GM21515 (cell line): ENCODE measurements around the gene WIPI1.
"Not testable (repeated sequence)": the region's sequence is repeated elsewhere in the genome, so short reads cannot be mapped to it uniquely, and the experiment has no call there.

Source experiments
- ATAC-seq: cut with Tn5 transposase; IDR thresholded peaks from one replicate; pipeline ENCODE4 v1.9.1; 2021; ENCODE audit not compliant: unreplicated experiment

Gene WIPI1, protein sequence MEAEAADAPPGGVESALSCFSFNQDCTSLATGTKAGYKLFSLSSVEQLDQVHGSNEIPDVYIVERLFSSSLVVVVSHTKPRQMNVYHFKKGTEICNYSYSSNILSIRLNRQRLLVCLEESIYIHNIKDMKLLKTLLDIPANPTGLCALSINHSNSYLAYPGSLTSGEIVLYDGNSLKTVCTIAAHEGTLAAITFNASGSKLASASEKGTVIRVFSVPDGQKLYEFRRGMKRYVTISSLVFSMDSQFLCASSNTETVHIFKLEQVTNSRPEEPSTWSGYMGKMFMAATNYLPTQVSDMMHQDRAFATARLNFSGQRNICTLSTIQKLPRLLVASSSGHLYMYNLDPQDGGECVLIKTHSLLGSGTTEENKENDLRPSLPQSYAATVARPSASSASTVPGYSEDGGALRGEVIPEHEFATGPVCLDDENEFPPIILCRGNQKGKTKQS

DNA sequence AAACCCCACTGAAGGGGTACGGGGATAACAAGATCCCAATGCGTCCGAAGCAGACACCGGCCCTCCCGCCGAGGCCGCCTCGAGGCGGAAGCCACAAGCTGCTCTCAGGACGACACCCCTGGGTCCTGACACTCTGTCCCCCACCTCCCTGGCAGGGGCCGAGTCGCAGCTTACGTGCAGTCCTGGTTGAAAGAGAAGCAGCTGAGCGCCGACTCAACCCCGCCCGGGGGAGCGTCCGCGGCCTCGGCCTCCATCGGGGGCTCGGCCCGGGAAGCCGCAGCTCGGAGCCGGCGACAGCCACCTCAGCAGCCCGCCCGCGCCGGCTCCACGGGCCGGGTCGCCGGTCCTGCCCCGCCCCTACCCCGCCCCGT lies at the start of gene WIPI1:
Gene WIPI1 (minus strand): TSS at position 329 of the 371 bp plus-strand sequence. CDS start 75 bp downstream, at position 254.
- peak; percentile 34 for ATAC-seq

DNA sequence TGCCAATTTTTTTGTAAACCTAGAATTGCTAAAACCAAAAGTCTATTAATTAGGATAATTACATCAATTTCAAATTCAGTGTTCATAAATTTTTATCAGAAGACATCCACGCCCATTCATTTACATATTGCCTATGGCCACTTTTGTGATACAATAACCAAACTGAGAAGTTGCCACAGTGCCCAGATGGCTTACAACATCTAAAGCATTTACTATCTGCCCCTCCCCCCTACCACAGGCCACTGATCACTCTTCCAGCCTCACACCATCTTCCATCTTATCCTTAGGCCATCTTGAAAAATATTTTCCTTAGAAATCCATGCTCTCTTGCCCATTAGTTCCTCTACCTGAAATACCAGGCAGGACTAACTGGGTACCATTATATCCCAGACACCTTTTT lies 48.7 kb upstream of the WIPI1 start:
- no peak for ATAC-seq

DNA sequence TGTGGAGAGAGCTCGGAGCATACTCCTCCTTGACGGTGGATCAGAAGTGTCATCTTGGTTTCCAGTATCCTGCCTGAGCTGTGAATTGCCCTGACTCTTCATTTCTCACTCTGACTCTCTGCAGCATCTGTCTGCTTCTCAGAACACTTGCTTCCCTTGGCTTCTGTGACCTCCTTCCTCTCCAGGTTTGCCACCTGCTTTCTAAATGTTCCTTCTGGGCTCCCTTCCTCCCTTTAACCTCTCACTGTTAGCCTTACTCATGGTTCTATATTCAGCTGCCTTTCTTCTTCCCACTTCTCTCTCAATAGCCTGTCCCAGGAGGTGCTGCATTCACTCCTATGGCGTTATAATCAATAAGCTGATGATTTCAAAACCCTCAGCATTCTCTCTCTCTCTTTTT lies 43.8 kb upstream of the WIPI1 start:
- ATAC-seq, result no peak

DNA sequence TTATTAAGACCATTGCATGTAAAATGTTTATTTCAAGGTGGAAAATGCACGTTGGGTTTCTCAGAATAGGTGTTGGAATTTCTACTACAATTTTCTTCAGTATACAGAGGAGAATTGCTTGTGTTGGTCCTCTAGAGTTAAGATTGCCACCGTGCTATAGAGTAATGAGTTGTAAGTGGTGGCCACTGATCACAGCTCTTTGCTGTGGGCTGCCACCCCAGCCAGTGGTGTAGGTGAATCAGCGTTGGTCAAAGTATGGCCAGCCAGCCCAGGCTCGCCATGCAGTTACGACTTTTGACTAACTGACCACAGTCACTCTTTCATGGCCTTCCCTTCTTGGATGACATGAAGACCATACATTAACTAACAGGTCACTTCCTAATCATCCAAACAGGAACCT lies 42.3 kb upstream of the WIPI1 start:
- no peak for ATAC-seq

DNA sequence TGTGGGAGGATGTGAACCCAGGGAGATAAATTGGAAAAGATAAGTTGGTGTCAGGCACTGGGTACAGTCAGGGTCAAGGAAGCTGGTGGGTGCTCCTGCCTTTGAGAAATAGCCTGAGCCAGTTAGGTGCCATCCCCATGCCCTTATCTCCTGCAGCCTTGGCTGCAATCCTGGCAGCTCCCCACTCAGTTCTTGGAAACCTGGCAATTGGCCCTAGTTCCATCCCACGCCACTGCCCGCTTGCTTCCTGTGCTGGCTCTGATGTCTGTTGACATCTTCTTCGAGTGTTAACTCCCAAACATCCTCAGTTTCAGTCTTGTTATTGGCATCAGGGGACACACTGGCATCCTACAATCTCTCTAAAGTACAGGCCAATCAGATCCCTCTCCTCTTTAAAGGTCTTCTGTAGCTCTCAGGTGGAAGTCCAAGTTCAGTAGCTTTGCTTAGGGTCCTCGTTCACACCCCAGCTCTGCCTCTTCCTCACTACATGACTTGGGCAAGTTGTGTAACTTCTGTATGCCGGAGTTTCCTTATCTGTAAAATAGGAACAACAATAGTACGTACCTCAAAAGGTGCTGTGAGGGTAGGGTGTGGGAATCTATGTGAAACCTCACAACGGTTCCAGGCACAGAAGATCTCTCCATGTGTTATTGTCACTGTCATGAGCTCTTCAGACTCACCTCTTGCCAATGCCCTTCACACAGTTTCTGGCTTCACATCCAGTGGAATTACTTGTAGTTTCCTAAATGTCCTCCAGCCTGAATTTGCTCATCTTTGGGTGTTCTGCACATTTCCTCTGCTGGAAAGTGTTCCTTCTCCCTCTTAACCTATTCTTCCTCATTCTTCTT lies 41.4 kb upstream of the WIPI1 start:
- peak; percentile 26 for ATAC-seq

DNA sequence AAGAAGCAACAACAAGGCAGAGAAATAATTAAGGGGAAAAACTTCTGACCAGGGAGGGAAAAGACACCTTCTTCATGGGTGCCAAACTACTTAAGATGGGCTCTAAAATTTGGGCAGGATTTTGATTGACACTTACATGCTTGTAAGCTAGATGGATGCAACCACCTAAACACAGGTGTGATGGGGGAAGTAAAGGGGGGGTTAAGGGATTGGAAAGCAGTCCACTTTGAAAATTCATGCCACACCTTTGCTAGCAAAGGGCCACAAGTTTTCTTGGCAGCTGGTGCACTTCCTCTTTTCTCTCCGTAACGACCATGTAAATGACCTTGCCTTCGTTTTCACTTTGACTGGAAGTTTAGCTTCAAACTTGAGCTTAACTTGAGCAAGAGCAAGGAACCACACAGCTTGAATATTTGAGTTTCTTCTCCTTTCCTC lies 40.6 kb upstream of the WIPI1 start:
- ATAC-seq, result peak; percentile 92

DNA sequence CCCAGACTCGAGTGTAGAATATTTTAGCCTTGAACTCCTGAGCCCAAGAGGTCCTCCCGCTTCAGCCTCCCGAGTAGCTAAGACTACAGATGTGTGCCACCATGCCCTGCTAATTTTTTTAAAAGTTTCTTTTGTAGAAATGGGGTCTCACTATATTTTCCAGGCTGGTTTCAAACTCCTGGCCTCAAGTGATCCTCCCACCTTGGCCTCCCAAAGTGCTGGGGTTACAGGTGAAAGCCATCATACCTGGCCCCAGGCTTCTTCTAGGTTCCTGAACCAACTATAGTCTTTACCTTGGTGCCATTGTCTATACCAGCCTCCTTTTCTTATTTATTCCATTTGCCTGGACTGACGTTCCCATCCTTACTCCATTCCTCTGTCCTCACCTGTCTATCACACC lies 37.8 kb upstream of the WIPI1 start:
- no peak for ATAC-seq

DNA sequence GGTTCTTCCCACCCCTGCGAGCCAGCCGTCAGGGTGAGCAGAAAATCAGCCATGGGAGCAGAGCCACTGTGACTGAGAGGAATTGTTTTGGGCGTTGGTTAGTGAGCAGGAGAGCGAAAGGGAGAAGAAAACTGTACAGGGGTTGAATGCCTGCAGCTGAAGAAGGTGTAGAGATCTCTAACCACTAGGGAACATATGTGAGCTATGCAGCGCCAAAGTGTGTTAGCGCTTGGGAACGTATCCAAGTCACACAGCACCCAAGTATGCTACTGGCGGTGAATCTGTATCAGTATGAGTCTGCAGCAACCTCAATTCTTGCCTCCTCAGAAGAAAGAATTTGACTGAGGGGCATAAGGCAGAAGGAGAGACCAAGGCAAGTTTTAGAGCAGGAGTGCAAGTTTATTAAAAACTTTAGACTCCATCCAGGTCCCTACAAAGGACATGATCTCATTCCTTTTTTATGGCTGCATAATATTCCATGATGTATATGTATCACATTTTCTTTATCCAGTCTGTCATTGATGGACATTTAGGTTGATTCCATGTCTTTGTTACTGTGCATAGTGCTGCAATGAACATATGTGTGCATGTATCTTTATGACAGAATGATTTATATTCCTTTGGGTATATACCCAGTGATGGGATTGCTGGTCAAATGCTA lies 35.2 kb upstream of the WIPI1 start:
- ATAC-seq, result not testable (repeated sequence)

DNA sequence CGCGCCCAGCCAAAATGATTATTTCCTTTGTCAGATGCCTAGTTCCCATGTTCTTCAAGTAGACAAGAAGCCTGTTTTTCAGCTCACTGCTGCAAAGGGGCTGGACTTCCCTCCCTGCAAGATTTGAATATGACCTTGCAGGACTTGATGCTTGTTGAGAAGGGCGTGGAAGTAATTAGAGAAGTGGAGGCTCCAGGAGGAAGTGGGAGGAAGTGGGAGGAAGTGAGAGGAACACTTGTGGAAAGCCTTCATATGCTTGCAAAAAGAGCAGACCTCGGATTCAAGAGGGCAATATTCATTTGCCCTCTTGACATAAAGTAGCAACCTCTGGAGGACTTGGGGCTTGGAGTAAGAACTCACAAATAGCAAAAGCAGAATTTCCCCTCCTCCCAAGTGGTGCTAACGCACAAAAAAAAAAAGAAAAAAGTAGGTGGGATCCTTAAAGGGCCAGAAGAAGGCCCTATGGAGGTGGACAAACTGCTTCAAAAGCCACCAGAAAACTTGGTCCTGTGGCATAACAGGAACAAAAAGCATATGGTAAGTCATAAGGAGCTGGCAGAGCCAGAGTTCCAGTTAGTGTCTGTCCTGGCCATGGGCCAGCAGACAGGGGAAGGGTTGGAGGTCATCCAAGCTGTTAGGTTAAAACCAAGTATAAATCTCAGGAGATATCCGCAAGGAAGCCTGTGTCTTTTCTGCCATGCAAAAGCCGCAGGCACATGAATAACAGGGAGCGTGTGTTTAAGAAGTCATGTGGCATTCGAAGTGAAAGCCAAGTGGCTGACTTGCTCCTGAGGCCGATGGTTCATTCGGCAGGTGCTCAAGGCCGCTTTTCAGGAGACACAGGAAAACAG lies 34.3 kb upstream of the WIPI1 start:
- ATAC-seq, result peak; percentile 62

DNA sequence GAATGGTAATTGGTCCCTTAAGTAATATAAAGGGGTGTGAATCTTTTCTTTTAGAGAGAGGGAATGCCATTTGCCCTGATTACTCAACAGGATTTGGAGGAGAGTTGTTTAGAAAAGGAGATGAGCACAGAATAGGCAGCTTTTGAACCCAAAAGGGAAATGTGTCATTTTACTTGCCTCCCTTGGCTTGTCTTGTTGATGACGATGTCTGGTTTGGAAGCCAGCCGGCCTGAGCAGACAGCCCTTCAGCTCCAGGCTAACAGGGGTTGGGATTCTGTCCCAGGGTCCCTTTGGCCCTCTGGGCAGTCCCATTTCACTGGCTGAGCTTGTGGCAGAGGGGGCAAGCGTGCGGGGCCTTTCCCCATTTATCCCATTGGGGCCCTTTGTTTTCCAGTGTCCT lies 32.6 kb upstream of the WIPI1 start:
- ATAC-seq, result no peak

DNA sequence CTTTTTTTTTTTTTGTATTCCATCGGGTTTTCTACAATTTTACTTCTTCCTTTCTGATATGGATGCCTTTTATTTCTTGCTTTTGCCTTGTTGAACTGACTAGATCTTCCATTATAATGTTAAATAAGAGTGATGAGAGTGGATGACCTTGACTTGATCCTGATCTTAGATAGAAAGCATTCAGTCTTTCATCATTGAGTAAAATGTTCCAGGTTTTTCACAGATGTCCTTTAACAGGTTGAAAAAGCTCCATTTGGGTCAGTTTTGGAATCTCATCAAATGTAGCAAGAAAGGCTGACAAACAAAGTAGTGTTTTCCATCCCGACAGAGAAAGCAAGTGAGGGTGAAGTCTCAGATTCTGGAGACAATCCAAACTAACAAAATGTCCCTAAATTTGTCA lies 27.2 kb upstream of the WIPI1 start:
- no peak for ATAC-seq

DNA sequence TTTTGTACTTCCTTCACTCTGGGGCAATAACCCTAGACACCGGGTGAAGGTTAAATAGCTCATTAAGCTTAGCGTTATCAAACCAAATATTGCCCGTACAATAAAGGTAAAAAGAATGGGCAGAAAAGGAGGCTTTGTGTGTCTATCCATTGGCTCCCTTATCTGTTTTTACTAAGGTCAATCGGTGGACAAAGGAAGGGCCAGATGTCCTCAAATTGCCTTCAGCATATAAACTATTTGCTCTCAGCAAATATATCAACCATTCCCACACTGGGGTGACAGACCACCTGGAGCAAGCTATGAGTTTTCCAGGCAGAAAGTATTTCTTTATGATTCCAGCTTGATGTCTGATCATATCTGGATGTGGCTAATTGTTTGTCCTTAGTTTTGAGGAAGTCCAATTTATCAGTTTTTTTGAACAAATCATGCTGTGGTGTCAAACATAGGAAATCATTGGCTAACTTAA lies 25.3 kb upstream of the WIPI1 start:
- ATAC-seq, result no peak

DNA sequence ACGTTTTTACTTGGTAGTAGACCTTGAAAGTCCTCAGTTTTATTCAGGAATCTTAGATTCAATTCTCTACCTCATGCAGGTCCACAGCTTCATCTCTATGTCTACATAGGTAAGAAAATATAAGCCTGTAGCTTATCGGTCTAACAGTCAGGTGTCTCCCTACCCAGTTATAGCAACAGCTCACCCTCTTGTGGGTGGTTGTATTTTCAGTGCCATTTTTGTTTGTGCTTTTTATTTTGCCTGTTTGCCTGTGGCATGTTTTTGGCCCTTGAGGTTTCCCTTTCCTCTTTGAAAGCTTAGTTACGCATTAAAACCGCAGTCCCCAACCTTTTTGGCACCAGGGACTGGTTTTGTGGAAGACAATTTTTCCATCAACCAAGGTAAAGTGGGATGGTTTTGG lies 23.6 kb upstream of the WIPI1 start:
- no peak for ATAC-seq

DNA sequence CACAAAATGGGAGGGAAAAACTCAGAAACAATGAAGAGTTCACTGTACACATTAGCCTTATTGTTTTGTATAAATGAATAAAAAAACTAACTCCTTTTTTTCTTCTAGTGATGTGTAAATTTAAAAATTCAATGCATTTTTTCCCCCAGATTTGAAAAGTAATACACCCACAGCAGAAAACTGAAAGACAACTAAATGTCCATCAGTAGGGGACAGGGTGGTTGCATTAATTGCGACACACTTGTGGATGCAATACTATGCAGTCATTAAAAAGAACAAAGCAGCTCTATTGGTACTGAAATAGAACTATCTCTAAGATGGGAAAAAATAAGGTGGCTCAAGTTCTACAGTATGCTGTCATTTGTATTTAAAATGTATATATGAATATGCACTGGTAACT lies 13.7 kb upstream of the WIPI1 start:
- no peak for ATAC-seq

DNA sequence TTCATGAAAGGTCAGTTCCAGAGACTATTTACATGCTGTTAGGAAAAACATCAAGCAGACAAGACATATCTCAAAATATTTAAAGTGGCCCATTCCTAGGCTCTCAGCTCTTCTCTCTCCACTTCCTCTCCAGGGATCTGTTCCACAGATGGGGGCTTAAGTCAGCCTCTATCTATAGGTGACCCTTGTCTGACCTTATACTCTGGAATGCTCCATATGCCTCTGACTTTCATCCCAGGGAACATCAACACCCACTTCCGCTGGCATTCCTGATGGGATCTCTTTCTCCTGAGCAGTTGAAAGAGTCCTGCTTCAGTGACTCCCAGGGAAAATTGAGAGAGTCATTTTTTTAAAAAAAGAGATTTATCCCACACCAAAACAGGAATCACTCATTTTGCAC lies 11.5 kb upstream of the WIPI1 start:
- ATAC-seq, result no peak

DNA sequence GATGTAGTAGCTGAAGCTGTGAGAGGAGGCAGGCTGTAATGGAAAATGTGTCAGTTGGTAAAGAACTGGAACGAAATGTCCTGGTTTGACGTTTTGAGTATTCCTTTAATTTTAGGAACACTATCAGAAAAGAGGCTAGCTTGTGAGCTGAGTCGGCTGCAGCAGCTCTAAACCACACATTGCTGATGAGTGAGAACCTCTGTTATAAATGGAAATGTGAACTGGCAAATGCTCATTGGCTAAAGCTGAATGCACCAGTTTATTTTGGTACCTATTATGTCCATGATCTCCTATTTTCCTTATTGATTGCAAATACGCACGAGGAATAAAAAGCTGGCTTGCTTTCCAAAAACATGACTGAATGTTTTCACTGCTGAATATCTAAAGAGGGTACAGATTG lies 11.0 kb upstream of the WIPI1 start:
- no peak for ATAC-seq

DNA sequence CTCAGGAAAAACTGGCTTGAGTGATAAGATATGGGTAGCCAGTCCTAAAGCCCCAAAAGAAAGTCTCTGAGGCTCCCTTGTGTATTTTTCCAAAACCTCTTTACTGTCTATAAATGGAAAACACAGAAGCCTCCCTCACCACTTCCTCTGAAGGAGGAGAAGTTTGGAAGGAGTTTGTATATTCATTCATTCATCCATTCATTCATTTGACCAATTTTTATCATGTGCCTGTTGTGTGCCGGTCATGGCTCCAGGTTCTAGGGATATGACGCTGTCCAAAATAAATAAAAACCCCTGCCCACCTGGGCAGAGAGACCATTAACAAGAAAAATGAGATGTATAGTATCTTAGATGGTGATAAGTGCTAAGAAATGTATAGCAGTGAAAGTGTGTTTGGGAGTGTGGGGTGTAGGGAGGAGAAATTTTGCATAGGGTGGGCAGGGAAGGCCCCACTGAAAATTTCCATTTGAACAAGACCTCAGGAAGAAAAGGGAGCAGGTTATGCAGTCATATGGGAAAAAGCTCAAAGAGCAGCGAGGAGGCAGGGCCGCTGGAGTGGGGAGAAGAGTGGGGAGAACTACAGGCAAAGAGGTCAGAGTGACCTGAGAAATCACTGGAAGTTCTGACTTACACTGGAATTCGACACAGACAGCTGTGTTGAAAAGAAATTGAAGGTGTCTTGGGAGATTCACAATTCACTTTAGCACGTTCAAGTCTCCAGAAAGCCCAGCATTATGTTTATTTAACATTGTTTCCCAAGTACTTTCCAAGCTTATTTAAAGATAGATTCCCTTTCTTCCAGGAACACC lies 6.1 kb upstream of the WIPI1 start:
- ATAC-seq, result no peak

DNA sequence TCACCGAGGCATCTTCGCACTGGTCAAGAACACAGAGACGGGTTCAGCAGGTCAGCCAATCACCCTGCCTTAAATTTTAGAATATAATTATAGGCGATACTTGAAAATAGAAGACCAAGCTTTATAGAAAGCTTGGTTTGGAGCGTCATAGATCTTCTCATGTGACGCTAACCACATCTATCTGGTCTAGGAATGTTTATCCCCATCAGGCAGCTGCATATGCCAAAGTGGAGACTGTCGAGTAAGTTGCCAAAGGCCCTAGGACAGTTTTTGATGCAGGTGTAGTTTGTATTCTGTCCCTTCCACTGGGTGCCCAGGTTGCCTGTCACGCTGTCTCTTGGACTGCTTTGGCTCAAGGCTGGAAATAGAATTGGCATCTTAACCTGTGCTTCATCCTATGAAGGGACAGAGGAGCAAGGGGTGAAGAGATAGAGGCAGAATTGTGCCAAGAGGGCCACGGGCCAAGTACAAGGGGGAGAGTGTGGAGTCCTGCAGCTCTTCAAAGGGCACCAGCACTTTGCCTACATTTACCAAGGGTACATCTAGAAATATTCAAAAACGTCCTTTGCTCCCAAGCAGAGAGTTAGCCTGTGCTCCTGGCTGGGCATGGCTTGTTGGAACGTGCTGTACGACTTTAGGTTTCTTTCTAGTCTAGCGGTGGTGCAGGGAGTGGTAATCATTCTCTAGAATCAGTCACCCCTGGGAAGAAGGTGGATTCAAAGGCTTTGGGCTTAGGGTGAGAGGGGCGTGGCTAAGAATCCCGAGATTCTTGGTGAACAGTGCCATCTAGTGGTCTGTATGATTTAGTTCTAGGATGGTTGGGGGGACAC lies 5.3 kb upstream of the WIPI1 start:
- ATAC-seq, result no peak

DNA sequence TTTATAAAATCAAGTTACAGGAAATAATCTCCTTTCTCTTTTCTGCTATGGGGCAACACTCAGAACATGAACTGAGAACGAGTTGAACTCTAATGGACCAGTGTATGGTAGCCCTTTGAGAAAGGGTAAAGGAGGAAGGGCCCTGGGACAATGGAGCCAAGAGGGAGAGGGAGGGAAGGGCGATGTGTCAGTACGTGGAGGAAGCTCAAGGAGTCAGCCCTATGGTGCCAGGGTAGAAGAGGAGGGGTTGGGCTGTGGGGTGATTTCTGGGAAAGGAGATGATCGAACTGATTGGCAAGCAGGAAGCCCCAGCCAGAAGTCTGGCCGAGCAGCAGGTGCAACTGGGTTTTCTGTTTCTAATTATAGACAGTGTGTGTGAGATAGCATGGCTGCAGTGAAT lies 4.3 kb upstream of the WIPI1 start:
- no peak for ATAC-seq
